ENCODE data around the gene IL17B. TPM values are rescaled to one million over a fixed set of nuclear protein-coding genes. Genes with fewer than 3 reads are reported as not detected.

Gene IL17B
- polyA plus RNA-seq, 1 experiment, result 0.24 TPM

GRCh38 chr5:149357370-149358293 is 21.5 kb downstream of the IL17B start, which contains the start of gene PCYOX1L:
TSS of gene PCYOX1L (plus strand) at chr5:149358046. CDS start at chr5:149358069, 23 bp downstream.
- Histone ChIP-seq H3K4me3 (ENCODE audit: low read depth, low read length) (peak within 1 kb of the TSS; percentile 79), H3K27ac (ENCODE audit: low read depth, low read length) (peak within 1 kb of the TSS; percentile 21), H3K27me3 (ENCODE audit: control insufficient read depth, insufficient read depth, low read length) (no peaks in the 10 kb centered on the region), H3K9me3 (ENCODE audit: control insufficient read depth, insufficient read depth, low read length) (no peaks in the 10 kb centered on the region; the same call in 1 of the 2 replicates)
- ChIA-PET POLR2A (interaction anchor here (0.6 to 1.3 kb wide), 9 partner anchors 12 to 266 kb away, joined by 3 to 8 read pairs (median 4); no protein-coding TSS in a partner anchor), CTCF (interaction anchor here (0.6 to 3.1 kb wide), 7 partner anchors 10 to 1029 kb away, joined by 3 to 26 read pairs (median 5); partner anchors contain the start of gene GRPEL2)
- peak; percentile 84 for DNase-seq (ENCODE audit: low read depth, low spot score)
- TF ChIP-seq CTCF (IDR thresholded peaks at IDR 0.05; ENCODE audit: low read depth, low read length), result no peak

- no peak for TF ChIP-seq CTCF (IDR thresholded peaks at IDR 0.05; ENCODE audit: low read depth, low read length)
- no peak overlapping the region for H3K4me3 ChIP-seq (ENCODE audit: low read depth, low read length)
- CTCF ChIA-PET, result interaction anchor here (0.5 to 4.6 kb wide), 5 partner anchors 11 to 231 kb away, joined by 3 to 36 read pairs (median 18); no protein-coding TSS in a partner anchor
- POLR2A ChIA-PET, result no interaction called here
- H3K27ac ChIP-seq (ENCODE audit: low read depth, low read length), result no peak overlapping the region
- no peaks in the 10 kb centered on the region for H3K27me3 ChIP-seq (ENCODE audit: control insufficient read depth, insufficient read depth, low read length)
- no peak for DNase-seq (ENCODE audit: low read depth, low spot score)
- H3K9me3 ChIP-seq (ENCODE audit: control insufficient read depth, insufficient read depth, low read length), result no peaks in the 10 kb centered on the region; the same call in 1 of the 2 replicates
These were observed 22.7 kb downstream of the IL17B start for GRCh38 chr5:149356391-149356790.

GRCh38 chr5:149355688-149356087 is 23.4 kb downstream of the IL17B start:
- TF ChIP-seq CTCF (IDR thresholded peaks at IDR 0.05; ENCODE audit: low read depth, low read length), result no peak
- Histone ChIP-seq H3K4me3 (ENCODE audit: low read depth, low read length) (no peak overlapping the region), H3K9me3 (ENCODE audit: control insufficient read depth, insufficient read depth, low read length) (no peaks in the 10 kb centered on the region; the same call in 1 of the 2 replicates), H3K27me3 (ENCODE audit: control insufficient read depth, insufficient read depth, low read length) (no peaks in the 10 kb centered on the region), H3K27ac (ENCODE audit: low read depth, low read length) (no peak overlapping the region)
- POLR2A ChIA-PET, result no interaction called here
- CTCF ChIA-PET, result interaction anchor here (0.5 to 4.6 kb wide), 5 partner anchors 11 to 230 kb away, joined by 3 to 36 read pairs (median 5); partner anchors contain the start of gene GRPEL2
- no peak for DNase-seq (ENCODE audit: low read depth, low spot score)

GRCh38 chr5:149353911-149354310 is 25.2 kb downstream of the IL17B start:
- Histone ChIP-seq H3K27ac (ENCODE audit: low read depth, low read length) (no peak overlapping the region), H3K9me3 (ENCODE audit: control insufficient read depth, insufficient read depth, low read length) (no peaks in the 10 kb centered on the region; the same call in 1 of the 2 replicates), H3K4me3 (ENCODE audit: low read depth, low read length) (no peak overlapping the region), H3K27me3 (ENCODE audit: control insufficient read depth, insufficient read depth, low read length) (no peaks in the 10 kb centered on the region)
- POLR2A ChIA-PET, result no interaction called here
- CTCF ChIA-PET, result interaction anchor here (0.5 to 4.6 kb wide), 6 partner anchors 13 to 212 kb away, joined by 3 to 36 read pairs (median 4); no protein-coding TSS in a partner anchor
- no peak for DNase-seq (ENCODE audit: low read depth, low spot score)
- no peak for TF ChIP-seq CTCF (IDR thresholded peaks at IDR 0.05; ENCODE audit: low read depth, low read length)
